ENCODE data around the gene WBP2.

GRCh38 chr17:75854881-75855309, 240 bp downstream of the WBP2 start:
- TF ChIP-seq POLR2A (IDR thresholded peaks at IDR 0.05) = no peak
- TF ChIP-seq, protein P1, sequence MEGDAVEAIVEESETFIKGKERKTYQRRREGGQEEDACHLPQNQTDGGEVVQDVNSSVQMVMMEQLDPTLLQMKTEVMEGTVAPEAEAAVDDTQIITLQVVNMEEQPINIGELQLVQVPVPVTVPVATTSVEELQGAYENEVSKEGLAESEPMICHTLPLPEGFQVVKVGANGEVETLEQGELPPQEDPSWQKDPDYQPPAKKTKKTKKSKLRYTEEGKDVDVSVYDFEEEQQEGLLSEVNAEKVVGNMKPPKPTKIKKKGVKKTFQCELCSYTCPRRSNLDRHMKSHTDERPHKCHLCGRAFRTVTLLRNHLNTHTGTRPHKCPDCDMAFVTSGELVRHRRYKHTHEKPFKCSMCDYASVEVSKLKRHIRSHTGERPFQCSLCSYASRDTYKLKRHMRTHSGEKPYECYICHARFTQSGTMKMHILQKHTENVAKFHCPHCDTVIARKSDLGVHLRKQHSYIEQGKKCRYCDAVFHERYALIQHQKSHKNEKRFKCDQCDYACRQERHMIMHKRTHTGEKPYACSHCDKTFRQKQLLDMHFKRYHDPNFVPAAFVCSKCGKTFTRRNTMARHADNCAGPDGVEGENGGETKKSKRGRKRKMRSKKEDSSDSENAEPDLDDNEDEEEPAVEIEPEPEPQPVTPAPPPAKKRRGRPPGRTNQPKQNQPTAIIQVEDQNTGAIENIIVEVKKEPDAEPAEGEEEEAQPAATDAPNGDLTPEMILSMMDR (IDR thresholded peaks at IDR 0.05) = no peak
